Left lung (tissue), 10 donors: ENCODE data around the gene RANBP3L. TPM values are rescaled to one million over a fixed set of nuclear protein-coding genes. Genes with fewer than 3 reads are reported as not detected.

ENCODE experiments used
- ATAC-seq: fragments of 200-7000 bp; cut with Tn5 transposase; one replicate; pipeline ENCODE4 v1.9.1; 2020; ENCODE audit warnings: moderate library complexity
- DNase-seq, 4 donors: peaks; one replicate each; pipeline ENCODE4 v3.0.0-alpha.2; 2013 to 2020
- H3K27ac ChIP-seq, 2 donors: fragments of 200-600 bp; sonication (generic) in 1 of 2; one replicate each; pipeline versions ENCODE4 v1.5.0 to v1.8.0; 2020 to 2021
- H3K27me3 ChIP-seq, 2 donors: fragments of 200-600 bp; sonication (generic) in 1 of 2; one replicate each; pipeline versions ENCODE4 v1.5.0 to v1.8.0; 2020 to 2021
- H3K36me3 ChIP-seq, 2 donors: fragments of 200-600 bp; sonication (generic) in 1 of 2; one replicate each; pipeline versions ENCODE4 v1.5.0 to v1.8.0; 2020 to 2021
- H3K4me1 ChIP-seq, 2 donors: fragments of 200-600 bp; one replicate each; pipeline ENCODE4 v1.8.0; 2021
- H3K4me3 ChIP-seq, 2 donors: fragments of 200-600 bp; sonication (generic) in 1 of 2; one replicate each; pipeline versions ENCODE4 v1.5.0 to v1.8.0; 2020 to 2021; ENCODE audit warnings: mild to moderate bottlenecking in 1 of 2
- H3K9me3 ChIP-seq, 2 donors: fragments of 200-600 bp; sonication (generic) in 1 of 2; one replicate each; pipeline versions ENCODE4 v1.5.0 to v1.8.0; 2020 to 2021
- intact Hi-C, 2 donors: fragments of 100-400 bp; cut with DNase I; formaldehyde crosslinking; loops; one replicate each; pipeline versions ENCODE4 v1.11.2 to v1.14.2; 2022
- polyA plus RNA-seq, 6 donors: library from polyadenylated mRNA; unstranded; fragments of 120-200 nt; gene quantifications; one replicate each; pipeline ENCODE4 v1.2.1, GENCODE V29; 2013; ENCODE audit not compliant: insufficient read length in 6 of 6
- total RNA-seq, 2 donors: library from RNA; stranded (reverse); fragmentation: NEBNext Ultra II Directional; extraction: Animal tissue kit (Norgen Biotek cat#: 25700); gene quantifications; one replicate each; pipeline ENCODE4 v1.2.1, GENCODE V29; 2021
- TF ChIP-seq, protein P1 (sequence below), 2 donors: fragments of 200-600 bp; sonication (generic) in 1 of 2; IDR thresholded peaks; one replicate each; pipeline versions ENCODE4 v1.5.0 to v1.8.0; 2021; ENCODE audit warnings: antibody characterized with exemption in 2 of 2
- donor health status: DM: no; HTN: yes; CAD: no.
- donor health status: DM: no; HTN: no; CAD: no.

RANBP3L gene
- total and polyA plus RNA-seq, 8 donors: 1.1 to 7.1 (median 2.2) TPM

- TF ChIP-seq, protein P1, sequence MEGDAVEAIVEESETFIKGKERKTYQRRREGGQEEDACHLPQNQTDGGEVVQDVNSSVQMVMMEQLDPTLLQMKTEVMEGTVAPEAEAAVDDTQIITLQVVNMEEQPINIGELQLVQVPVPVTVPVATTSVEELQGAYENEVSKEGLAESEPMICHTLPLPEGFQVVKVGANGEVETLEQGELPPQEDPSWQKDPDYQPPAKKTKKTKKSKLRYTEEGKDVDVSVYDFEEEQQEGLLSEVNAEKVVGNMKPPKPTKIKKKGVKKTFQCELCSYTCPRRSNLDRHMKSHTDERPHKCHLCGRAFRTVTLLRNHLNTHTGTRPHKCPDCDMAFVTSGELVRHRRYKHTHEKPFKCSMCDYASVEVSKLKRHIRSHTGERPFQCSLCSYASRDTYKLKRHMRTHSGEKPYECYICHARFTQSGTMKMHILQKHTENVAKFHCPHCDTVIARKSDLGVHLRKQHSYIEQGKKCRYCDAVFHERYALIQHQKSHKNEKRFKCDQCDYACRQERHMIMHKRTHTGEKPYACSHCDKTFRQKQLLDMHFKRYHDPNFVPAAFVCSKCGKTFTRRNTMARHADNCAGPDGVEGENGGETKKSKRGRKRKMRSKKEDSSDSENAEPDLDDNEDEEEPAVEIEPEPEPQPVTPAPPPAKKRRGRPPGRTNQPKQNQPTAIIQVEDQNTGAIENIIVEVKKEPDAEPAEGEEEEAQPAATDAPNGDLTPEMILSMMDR (IDR thresholded peaks at IDR 0.05): no peak
- intact Hi-C loops: no loop called here
- Histone ChIP-seq H3K27me3 (no peaks in the 10 kb centered on the region), H3K36me3 (no peaks in the 10 kb centered on the region), H3K4me3 (peak overlapping the region in 1 of 2 donors; percentile 88), H3K9me3 (no peaks in the 10 kb centered on the region), H3K27ac (peak overlapping the region; percentile 90 to 97), H3K4me1 (peaks cover 25 to 50% of the 10 kb centered on the region in 2 donors)
- no peak for DNase-seq
- ATAC-seq: no peak
Observed at GRCh38 chr5:36239370-36240293, 62.1 kb downstream of the RANBP3L start.

GRCh38 chr5:36238502-36239295 lies 63.0 kb downstream of the RANBP3L start:
- Histone ChIP-seq H3K27me3 (no peaks in the 10 kb centered on the region), H3K4me1 (peaks cover 25 to 50% of the 10 kb centered on the region in 2 donors), H3K9me3 (no peaks in the 10 kb centered on the region), H3K27ac (peak overlapping the region; percentile 16 to 28), H3K36me3 (no peaks in the 10 kb centered on the region), H3K4me3 (no peak overlapping the region)
- TF ChIP-seq, protein P1 (IDR thresholded peaks at IDR 0.05): no peak
- DNase-seq (no peak), ATAC-seq (no peak)
- intact Hi-C loops: no loop called here

DNA sequence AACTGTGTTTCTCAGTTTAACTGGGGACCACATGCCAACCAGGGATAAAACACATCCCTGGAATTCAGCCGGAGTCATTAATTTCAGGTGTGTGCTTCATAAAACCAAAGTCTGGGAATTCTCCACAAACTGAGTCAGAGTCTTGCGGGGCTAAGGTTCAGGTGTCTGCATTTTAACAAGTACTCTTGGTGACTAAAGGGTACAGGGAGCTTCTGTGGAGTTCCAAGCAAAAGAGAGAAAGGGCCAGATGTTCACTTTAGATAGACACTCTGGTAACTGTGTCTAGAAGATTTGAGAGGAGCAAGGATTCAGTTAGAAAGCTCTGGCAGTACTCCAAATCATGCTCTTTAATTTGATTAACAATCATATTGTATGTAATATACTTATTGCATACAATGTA lies 64.0 kb downstream of the RANBP3L start:
- intact Hi-C loops: no loop called here
- no peaks in the 10 kb centered on the region for H3K27me3 ChIP-seq
- peaks cover 25 to 47% of the 10 kb centered on the region in 2 donors for H3K4me1 ChIP-seq
- H3K4me3 ChIP-seq: no peak overlapping the region
- TF ChIP-seq, protein P1 (IDR thresholded peaks at IDR 0.05): no peak
- no peaks in the 10 kb centered on the region for H3K9me3 ChIP-seq
- ATAC-seq (no peak), DNase-seq (no peak)
- H3K27ac ChIP-seq: no peak overlapping the region
- H3K36me3 ChIP-seq: no peaks in the 10 kb centered on the region

DNA sequence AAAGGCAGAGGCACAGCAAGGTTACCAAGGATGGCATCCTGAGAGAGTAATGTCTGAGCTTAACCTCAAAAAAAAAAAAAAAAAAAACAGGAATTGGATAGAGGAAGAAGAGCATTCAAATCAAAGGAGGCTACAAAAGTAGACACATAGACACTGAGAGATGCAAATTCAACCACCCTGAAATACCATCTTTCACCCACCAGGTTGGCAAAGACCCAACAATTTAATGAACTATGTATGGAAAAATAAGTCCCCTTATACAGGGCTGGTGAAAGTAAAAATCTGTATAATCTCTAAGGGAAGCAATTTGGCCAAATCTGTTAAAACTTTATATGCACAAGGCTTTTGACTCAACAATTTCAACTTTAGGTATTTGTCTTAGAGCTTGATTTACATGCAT lies 64.9 kb downstream of the RANBP3L start:
- DNase-seq (no peak), ATAC-seq (no peak)
- Histone ChIP-seq H3K27me3 (no peaks in the 10 kb centered on the region), H3K4me1 (peaks cover 25 to 44% of the 10 kb centered on the region in 2 donors), H3K9me3 (no peaks in the 10 kb centered on the region), H3K36me3 (no peaks in the 10 kb centered on the region), H3K27ac (no peak overlapping the region), H3K4me3 (no peak overlapping the region)
- intact Hi-C loops: no loop called here
- TF ChIP-seq, protein P1 (IDR thresholded peaks at IDR 0.05): no peak

GRCh38 chr5:36232533-36232932 lies 69.2 kb downstream of the RANBP3L start:
- Histone ChIP-seq H3K27me3 (no peaks in the 10 kb centered on the region), H3K4me1 (peaks cover 0 to 9% of the 10 kb centered on the region in 2 donors), H3K36me3 (no peaks in the 10 kb centered on the region), H3K27ac (no peak overlapping the region), H3K4me3 (no peak overlapping the region), H3K9me3 (no peaks in the 10 kb centered on the region)
- no peak for DNase-seq
- ATAC-seq: no peak
- intact Hi-C loops: no loop called here
- TF ChIP-seq, protein P1 (IDR thresholded peaks at IDR 0.05): no peak
